ENCODE data around the gene ASRGL1.

DNA sequence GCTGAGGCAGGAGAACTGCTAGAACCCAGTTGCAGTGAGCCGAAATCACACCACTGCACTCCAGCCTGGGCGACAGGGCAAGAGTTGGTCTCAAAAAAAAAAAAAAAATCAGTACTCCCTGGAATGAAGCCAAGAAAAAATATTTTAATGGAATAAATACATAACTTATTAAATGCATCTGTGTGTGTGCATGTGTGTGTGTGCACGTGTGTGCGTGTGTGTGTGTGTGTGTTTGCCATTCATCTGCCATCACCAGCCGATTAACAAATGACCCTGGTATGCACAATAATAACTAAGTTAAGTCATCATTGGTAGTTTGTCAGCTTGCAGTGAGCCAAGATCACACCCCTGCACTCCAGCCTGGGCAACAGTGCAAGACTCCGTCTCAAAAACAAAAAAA is 46.6 kb downstream of the ASRGL1 start:
- TF ChIP-seq, protein P1, sequence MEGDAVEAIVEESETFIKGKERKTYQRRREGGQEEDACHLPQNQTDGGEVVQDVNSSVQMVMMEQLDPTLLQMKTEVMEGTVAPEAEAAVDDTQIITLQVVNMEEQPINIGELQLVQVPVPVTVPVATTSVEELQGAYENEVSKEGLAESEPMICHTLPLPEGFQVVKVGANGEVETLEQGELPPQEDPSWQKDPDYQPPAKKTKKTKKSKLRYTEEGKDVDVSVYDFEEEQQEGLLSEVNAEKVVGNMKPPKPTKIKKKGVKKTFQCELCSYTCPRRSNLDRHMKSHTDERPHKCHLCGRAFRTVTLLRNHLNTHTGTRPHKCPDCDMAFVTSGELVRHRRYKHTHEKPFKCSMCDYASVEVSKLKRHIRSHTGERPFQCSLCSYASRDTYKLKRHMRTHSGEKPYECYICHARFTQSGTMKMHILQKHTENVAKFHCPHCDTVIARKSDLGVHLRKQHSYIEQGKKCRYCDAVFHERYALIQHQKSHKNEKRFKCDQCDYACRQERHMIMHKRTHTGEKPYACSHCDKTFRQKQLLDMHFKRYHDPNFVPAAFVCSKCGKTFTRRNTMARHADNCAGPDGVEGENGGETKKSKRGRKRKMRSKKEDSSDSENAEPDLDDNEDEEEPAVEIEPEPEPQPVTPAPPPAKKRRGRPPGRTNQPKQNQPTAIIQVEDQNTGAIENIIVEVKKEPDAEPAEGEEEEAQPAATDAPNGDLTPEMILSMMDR (IDR thresholded peaks at IDR 0.05) = no peak
- TF ChIP-seq POLR2A (IDR thresholded peaks at IDR 0.05) = no peak

All from upper lobe of left lung (tissue), 4 donors.